HepG2 (cell line): ENCODE results near the gene FGA. TPM values are rescaled to one million over a fixed set of nuclear protein-coding genes. Genes with fewer than 3 reads are reported as not detected.

Experiments
- ARNT2 ChIP-seq: sonication (generic); formaldehyde crosslinking; IDR thresholded peaks from 2 replicates; pipeline ENCODE4 v1.8.0; 2022; ENCODE audit warnings: mild to moderate bottlenecking, low read depth, missing genetic modification reagents, moderate library complexity
- CEBPG ChIP-seq: IDR thresholded peaks from 2 replicates; pipeline ENCODE4 v1.6.1; 2016
- CENPX ChIP-seq: sonication (generic); formaldehyde crosslinking; IDR thresholded peaks from 2 replicates; pipeline ENCODE4 v1.9.0; 2021; ENCODE audit warnings: mild to moderate bottlenecking, missing genetic modification reagents, moderate library complexity
- DRAP1 ChIP-seq: IDR thresholded peaks from 2 replicates; pipeline ENCODE4 v1.6.1; 2016; ENCODE audit warnings: missing genetic modification reagents, missing compliant biosample characterization
- GATA4 ChIP-seq: sonication (generic); IDR thresholded peaks from 2 replicates; pipeline ENCODE4 v1.6.1; 2016; ENCODE audit warnings: antibody characterized with exemption, low read depth, borderline replicate concordance
- HNRNPLL ChIP-seq: fragments of 200-400 bp; formaldehyde crosslinking; IDR thresholded peaks from 2 replicates; pipeline ENCODE4 v1.6.1; 2017; ENCODE audit warnings: mild to moderate bottlenecking, low read depth, low read length; ENCODE audit not compliant: poor library complexity, severe bottlenecking
- HOXA3 ChIP-seq: sonication (generic); formaldehyde crosslinking; IDR thresholded peaks from 2 replicates; pipeline ENCODE4 v1.5.0; 2020; ENCODE audit warnings: missing genetic modification reagents
- KLF12 ChIP-seq: sonication (generic); formaldehyde crosslinking; IDR thresholded peaks from 2 replicates; pipeline ENCODE4 v1.4.0; 2020; ENCODE audit warnings: missing genetic modification reagents, borderline replicate concordance
- POGZ ChIP-seq: sonication (generic); formaldehyde crosslinking; IDR thresholded peaks from 2 replicates; pipeline ENCODE4 v1.4.0; 2020; ENCODE audit warnings: mild to moderate bottlenecking, missing genetic modification reagents
- REPIN1 ChIP-seq: sonication (generic); formaldehyde crosslinking; IDR thresholded peaks from 2 replicates; pipeline ENCODE4 v1.8.0; 2022; ENCODE audit warnings: missing genetic modification reagents, low read depth, mild to moderate bottlenecking, borderline replicate concordance
- SMAD1 ChIP-seq: sonication (generic); formaldehyde crosslinking; IDR thresholded peaks from 2 replicates; pipeline ENCODE4 v1.4.0; 2020; ENCODE audit warnings: missing genetic modification reagents, low read depth, mild to moderate bottlenecking, borderline replicate concordance
- TFAP4 ChIP-seq: sonication (generic); IDR thresholded peaks from 2 replicates; pipeline ENCODE4 v1.6.1; 2016; ENCODE audit warnings: low read depth, borderline replicate concordance
- TFE3 ChIP-seq: IDR thresholded peaks from 2 replicates; pipeline ENCODE4 v1.6.1; 2016
- XRCC5 ChIP-seq: fragments of 200-400 bp; formaldehyde crosslinking; optimal IDR thresholded peaks from 2 replicates; pipeline ENCODE3; 2017; ENCODE audit warnings: mild to moderate bottlenecking, low read length
- ZBTB43 ChIP-seq: sonication (generic); formaldehyde crosslinking; conservative IDR thresholded peaks from 2 replicates; pipeline ENCODE4 v1.4.0; 2020; ENCODE audit warnings: missing genetic modification reagents
- ZFP36L1 ChIP-seq: sonication (generic); formaldehyde crosslinking; IDR thresholded peaks from 2 replicates; pipeline ENCODE4 v1.8.0; 2022; ENCODE audit warnings: mild to moderate bottlenecking, missing genetic modification reagents, moderate library complexity
- ZMAT3 ChIP-seq: sonication (generic); formaldehyde crosslinking; conservative IDR thresholded peaks from 2 replicates; pipeline ENCODE4 v1.7.0; 2021; ENCODE audit warnings: missing genetic modification reagents
- ZNF205 ChIP-seq: IDR thresholded peaks from 2 replicates; pipeline ENCODE4 v1.6.1; 2018; ENCODE audit warnings: missing biosample characterization, missing genetic modification reagents
- ZNF333 ChIP-seq: sonication (generic); formaldehyde crosslinking; IDR thresholded peaks from 2 replicates; pipeline ENCODE4 v1.4.0; 2020; ENCODE audit warnings: mild to moderate bottlenecking, missing genetic modification reagents, borderline replicate concordance
- ZNF350 ChIP-seq: sonication (generic); formaldehyde crosslinking; IDR thresholded peaks from 2 replicates; pipeline ENCODE4 v1.4.0; 2020; ENCODE audit warnings: mild to moderate bottlenecking, low read depth, missing genetic modification reagents, borderline replicate concordance
- ZNF598 ChIP-seq: sonication (generic); formaldehyde crosslinking; IDR thresholded peaks from 2 replicates; pipeline ENCODE4 v1.5.1; 2020; ENCODE audit warnings: mild to moderate bottlenecking, missing genetic modification reagents, borderline replicate concordance
- ZNF672 ChIP-seq: sonication (generic); formaldehyde crosslinking; IDR thresholded peaks from 2 replicates; pipeline ENCODE4 v1.8.1; 2022; ENCODE audit warnings: missing genetic modification reagents
- ZSCAN12 ChIP-seq: sonication (generic); formaldehyde crosslinking; IDR thresholded peaks from 2 replicates; pipeline ENCODE4 v1.9.0; 2021; ENCODE audit warnings: mild to moderate bottlenecking, missing genetic modification reagents
- polyA plus RNA-seq, 8 experiments: library from polyadenylated mRNA; depleted of rRNA in 3 of 8; stranded (reverse) in 7 of 8; unstranded in 1 of 8; fragments of >200 nt; fragmentation: Illumina TruSeq in 4 of 8; extraction: Trizol in 4 of 8; gene quantifications; 2 replicates each; pipeline versions ENCODE4 v1.2.1 to v1.2.3, GENCODE V29; 2011 to 2016; ENCODE audit warnings: low read depth in 4 of 8, missing spikeins in 1 of 8, mixed read lengths in 1 of 8; ENCODE audit not compliant: insufficient read depth in 1 of 8
- total RNA-seq, 5 experiments: library from RNA; depleted of rRNA; stranded (reverse); fragments of >200 nt; fragmentation: Illumina TruSeq; extraction: Trizol; gene quantifications; 2 replicates each; pipeline ENCODE4 v1.2.3, GENCODE V29; 2016; ENCODE audit warnings: low read depth in 1 of 5

FGA gene
- total and polyA plus RNA-seq, 2 of the 13 experiments (the other 11 are each of a cell fraction or from before 2014, with no cell fraction given): 640 to 1,523 TPM

- TF ChIP-seq TFE3 (CRISPR knock-in tag) (0 out of 2 replicates have a peak, but pooled peaks have one; percentile 9), ZFP36L1 (CRISPR knock-in tag) (no peak), REPIN1 (CRISPR knock-in tag) (peak; percentile 39; the same call in 1 of the 2 replicates), CENPX (CRISPR knock-in tag) (no peak), HOXA3 (CRISPR knock-in tag) (peak; percentile 64; the same call in 1 of the 2 replicates), ZBTB43 (CRISPR knock-in tag) (0 out of 2 replicates have a peak, but pooled peaks have one; percentile 39), ZNF598 (CRISPR knock-in tag) (peak; percentile 90), ARNT2 (CRISPR knock-in tag) (peak; percentile 39; the same call in 1 of the 2 replicates), ZNF350 (CRISPR knock-in tag) (peak; percentile 82; the same call in 1 of the 2 replicates), XRCC5 (peak; percentile 75), POGZ (CRISPR knock-in tag) (peak; percentile 77), ZMAT3 (CRISPR knock-in tag) (0 out of 2 replicates have a peak, but pooled peaks have one; percentile 48), TFAP4 (peak; percentile 96), ZSCAN12 (CRISPR knock-in tag) (no peak), ZNF672 (no peak), HNRNPLL (peak; percentile 60), KLF12 (CRISPR knock-in tag) (0 out of 2 replicates have a peak, but pooled peaks have one; percentile 38), SMAD1 (no peak), GATA4 (0 out of 2 replicates have a peak, but pooled peaks have one; percentile 43), ZNF205 (no peak), DRAP1 (peak; percentile 83), CEBPG (CRISPR knock-in tag) (peak; percentile 95), ZNF333 (CRISPR knock-in tag) (0 out of 2 replicates have a peak, but pooled peaks have one; percentile 48)
Observed at GRCh38 chr4:154549894-154550790, 40.4 kb downstream of the FGA start, which contains the start of gene PLRG1 (continued).
